GM11168 (cell line): ENCODE data around the gene ASIC2.

Experiments
- in situ Hi-C: fragments of 300-500 bp; cut with MboI; formaldehyde crosslinking; loops from one replicate; pipeline ENCODE4 v1.12.0; 2022; ENCODE audit warnings: low sequenced_read_pairs; ENCODE audit not compliant: unreplicated experiment

ASIC2 gene

DNA sequence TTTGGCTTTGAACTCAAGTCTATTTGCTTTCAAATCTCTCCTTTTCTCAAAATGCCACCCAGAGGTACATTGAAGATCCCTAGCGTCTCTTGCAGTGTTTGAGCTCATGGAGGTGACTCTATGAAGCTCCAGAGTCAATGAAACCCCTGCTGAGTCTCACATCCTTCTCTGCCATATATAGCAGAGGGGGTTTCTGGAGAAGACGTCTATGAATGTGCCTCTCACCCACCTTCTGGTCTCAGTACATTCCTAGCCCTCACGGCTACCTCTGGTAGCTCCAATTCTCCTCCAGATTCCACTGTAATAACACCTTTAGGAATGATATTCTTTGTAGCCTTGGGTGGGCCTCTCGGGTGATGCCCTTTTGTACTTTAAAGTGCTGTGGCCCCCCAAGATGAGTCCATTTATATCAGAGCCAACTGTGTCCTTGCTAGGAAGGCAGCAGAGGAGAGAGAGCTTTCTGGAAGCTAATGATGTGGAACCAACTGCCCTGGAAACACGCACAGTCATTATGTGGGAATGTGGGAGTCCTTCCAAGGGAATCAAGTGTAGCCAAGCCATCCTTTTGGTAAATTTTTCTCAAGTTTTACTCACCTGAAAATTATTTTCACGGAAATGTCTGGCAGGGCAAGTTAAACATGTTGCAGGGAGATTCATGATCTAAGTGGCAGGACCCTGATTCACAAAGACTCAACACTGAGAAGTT lies 123.4 kb downstream of the ASIC2 start:
- in situ Hi-C loops = no loop called here

DNA sequence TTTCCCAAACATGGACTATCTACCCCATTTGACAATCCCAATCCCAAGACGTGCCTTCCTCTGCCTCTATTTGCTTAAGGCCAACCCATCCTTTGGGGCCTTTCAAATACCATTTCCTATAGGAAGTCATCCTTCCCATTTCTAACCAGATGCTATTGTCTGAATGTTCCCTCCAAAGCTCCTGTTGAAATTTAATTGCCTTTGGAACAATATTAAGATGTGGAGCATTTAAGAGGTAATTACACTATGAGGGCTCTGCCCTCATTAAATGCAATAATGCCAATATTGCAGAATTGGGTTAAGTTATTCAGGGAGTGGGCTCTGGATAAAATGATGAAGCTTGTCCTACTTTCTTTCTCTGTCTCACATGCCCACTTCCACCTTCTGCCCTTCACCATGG lies 125.4 kb downstream of the ASIC2 start:
- in situ Hi-C loops = no loop called here

DNA sequence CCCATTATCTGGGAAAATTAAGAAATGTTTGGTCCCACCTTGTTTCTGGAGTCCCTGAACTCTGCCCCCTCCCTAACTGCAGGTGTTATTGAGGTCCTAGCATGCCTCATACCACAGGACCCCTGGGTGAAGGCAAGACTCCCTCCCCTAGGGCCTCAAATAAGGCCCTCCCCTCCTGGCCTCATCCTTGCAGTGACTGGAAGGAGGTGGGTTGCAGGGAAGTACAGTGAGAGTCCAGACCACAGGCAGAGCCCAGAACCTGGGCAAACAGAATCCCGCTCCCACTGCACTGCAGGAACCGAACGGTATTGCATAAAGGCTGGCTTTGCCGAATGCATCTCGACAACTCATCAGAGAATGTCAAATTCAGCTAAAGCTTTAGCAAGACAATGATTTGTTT lies 126.6 kb downstream of the ASIC2 start:
- in situ Hi-C loops = no loop called here

DNA sequence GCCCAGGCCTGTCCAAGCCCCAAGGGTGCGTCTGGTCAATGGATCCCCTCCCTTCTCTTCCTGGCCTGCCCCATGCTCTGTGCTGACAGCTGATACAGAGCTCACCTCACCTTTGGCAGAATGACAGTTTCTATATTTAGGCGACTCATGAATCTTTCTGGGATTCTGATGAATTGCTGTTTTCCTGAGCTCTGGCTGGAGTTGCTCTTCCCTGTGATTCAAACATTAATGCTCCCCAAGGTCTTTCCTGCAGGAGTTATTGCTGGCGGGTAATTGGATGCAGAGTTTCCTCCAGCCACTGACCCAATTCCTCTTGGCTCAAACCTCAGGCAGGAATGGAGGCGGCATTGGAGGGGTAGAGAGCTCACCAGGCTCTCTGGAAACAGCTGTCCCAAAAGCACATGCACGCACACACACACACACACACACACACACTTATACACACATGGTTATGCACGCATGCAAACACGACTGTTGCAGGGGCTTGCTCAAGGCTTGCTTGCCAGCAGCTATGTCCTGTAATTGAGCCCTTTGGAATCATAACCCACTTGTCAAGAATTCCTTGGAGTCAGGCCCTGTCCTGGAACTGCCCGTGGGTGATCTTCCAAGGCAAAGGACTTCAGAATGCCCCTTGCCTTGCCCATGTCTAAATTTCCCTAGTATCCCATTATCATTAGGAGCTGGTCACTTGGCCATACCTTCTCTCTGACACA lies 128.8 kb downstream of the ASIC2 start:
- in situ Hi-C loops = no loop called here

DNA sequence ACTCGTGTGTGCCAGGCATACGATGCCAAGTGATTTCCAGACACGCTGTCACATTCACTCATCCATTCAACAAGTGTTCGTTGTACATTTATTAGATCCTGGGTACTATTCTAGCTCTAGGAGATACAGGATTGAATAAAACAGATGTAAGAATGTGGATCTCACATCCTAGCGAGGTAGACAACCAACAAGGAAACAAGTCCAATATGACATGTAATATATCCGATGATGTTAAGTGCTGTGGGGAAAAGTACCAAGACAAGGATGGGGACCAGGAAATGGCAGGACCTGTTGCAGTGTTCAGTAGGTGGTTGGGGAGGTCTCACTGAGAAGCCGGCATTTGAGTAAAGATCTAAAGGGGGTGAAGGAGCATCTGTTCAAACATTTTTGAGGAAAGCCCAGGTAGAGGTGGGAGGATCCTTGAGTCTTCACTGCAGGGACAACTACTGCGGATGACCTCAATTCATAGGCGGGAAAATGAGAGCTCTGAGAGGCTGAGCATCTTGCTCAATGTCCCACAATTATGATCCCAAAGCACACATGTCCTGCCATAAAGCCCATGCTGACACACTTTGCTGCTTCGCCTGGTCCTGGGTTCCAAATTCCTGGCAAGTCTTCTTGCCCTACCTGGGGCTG lies 129.4 kb downstream of the ASIC2 start:
- in situ Hi-C loops = no loop called here

DNA sequence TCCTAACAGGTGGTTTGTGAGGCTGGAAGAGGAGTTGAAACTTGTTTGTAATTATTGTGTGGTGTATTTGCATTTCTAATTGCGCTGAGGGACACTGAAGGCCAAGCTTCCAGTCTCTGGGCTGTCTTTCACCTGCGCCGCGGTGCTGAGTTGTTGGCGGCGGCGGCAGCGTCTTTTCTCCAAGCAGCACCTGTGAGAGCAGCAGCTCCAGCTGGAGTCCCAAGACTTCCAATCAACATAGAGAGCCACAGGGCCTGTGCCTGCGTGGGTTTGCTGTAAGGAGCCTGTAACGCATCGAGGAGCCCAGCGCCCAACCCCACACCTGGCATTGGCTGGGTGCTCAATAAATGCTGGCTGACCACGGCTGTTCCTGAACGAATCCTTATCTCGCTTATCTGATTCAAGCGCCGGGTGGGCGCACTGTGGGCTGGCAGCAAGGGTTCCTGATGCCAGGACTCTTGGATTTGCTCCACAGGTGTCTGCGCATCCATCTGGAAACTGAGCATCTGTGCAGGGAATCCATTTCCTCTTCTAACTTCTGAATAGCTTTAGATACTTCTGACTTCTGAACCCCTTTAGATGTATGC lies 138.1 kb downstream of the ASIC2 start:
- in situ Hi-C loops = no loop called here

DNA sequence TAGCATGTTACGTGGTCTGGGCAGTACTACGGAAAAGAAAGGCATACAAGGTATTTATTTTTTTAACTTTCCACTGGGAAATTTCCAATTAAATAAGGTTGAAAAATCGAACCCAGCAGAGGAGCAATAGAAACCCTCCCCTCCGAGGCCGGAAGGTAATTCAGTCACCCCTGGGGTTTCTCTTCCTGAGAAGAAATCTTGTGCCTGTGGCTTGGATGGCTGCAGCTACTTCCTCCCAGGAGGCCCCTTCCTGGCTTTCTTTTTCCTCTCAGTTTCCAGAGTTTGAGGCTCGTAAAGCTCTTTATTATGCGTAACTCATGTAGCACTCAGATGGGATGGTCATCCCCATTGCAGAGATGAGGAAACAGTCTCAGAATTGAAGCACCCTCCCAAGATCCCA lies 140.3 kb downstream of the ASIC2 start:
- in situ Hi-C loops = no loop called here

DNA sequence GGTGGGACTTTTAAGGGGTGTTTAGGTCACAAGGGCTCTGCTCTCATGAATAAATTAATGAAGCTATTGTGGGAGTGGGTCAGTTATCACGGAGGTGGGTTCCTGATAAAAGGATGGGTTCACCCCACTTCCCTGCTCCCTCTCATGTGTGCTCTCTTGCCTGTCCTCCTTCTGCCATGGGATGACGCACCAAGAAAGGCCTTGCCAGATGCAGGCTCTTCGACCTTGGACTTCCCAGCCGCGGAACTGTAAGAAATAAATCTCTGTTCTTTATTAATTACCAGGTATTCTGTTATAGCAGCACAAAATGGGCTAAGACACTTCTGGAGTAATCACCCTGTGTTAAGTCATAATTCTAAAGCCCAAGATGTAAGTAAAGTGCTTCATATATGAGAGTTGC lies 141.5 kb downstream of the ASIC2 start:
- in situ Hi-C loops = no loop called here

DNA sequence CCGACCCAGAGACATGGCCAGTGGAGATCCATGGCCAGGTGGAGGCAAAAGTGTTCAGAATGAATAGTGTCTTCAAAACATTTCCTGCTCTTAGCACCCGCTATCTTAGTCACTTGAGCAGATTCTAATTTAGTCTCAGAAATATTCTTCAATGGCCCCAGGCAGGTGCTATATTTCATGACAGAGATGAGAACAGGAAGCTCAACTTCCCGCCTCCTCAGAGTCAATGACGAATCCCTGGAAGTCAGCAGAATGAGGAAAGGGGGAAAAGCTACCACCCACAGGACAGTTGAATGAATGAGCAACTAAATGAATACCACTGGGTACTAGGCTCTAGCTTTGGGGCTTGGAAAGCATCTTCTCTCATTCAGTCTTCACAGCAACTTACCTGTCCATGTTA lies 147.2 kb downstream of the ASIC2 start:
- in situ Hi-C loops = no loop called here

DNA sequence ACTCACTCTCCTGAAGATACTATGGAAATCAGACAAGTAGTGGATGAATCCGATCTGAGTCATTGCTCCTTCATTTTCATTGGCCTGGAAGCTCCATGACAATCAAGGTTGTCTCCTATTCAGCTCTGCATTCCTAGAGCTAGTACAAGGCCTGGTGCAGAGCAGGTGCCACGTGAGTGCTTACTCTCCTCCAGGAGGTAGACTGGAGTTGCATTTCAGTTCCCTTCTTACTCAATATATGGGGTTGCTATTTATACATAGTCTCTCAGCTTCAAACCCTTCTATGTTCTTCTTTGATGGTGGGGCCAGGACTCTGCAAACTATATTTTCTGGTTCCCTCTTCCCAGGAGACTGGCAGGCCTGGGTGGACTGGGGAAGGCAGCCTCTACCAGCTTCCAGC lies 148.3 kb downstream of the ASIC2 start:
- in situ Hi-C loops = no loop called here

DNA sequence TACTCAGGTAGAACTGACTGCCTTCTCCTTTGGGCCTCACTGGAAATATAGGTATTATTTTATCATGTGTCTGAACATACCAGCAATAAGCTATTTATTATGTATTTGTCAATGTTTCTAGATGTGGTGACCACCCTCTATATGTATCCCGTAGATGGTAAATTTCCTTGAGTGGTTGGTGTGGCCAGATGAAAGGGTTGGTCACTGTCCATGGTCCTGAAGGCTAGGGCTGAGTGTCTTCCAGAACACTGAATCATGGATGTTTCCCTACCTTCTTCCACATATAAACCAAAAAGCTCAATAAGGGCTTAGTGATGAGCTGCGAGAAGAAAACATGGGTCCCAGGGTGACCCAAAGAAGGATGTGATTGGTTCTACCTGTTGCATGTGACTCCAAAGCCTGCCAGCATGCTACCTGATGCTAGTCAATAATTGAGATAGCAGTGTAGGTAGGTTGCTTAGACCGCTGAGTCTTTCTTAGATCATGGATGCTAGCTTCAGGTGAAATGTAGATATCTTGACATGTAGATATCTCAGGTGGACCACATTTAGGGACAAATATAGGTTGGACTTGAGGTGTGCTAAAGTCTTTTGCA lies 150.3 kb downstream of the ASIC2 start:
- in situ Hi-C loops = no loop called here

DNA sequence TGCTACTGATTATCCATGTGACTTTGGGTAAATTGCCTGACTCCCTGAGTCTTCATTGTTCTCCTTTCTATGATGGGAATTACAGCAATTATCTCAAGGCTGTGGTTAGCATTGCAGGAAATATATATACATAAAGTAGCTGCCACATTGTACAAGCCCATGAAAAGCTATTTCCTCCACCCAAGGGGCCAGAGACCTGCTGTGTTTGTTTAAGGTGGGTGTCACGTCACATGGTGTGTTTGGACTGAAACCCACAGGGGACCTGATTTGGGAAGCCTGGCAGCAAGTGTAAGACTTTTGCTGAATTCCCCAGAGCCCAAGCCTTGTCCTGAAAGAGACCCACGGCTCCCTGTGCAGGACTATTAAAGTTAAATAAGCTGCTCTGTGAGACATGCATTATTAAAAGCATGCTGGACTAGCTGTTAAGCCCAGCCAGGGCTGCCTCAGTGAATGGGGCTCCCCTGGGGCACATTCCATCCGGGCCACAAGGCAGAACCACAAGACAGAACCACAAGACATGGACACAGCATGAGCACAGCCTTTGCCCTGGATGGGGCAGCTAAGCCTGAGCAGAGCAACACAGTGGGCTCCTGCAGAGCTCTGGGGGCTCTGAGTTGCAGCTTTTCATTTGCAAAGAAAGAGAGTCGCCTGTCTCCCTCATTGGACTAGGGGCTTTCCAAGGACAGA lies 152.5 kb downstream of the ASIC2 start:
- in situ Hi-C loops = no loop called here

DNA sequence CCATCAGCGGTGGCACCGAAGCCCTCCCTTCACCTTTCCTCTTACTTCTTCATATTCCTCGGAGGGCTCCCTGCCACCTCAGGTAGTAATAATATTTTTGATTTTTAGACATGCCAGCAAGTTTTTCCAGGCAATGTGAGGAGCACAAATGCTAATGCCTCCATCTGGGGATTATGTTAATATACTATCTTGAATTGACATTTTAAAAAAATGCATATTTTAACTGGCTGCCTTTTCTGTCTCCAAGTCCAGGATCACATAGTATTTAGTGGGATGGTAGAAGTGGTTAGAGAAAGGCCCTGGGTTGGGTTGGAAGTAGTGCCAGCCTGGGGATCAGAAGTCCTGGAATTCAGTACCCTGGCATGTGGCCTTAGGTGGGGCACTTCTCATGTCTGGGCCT lies 154.5 kb downstream of the ASIC2 start:
- in situ Hi-C loops = no loop called here

DNA sequence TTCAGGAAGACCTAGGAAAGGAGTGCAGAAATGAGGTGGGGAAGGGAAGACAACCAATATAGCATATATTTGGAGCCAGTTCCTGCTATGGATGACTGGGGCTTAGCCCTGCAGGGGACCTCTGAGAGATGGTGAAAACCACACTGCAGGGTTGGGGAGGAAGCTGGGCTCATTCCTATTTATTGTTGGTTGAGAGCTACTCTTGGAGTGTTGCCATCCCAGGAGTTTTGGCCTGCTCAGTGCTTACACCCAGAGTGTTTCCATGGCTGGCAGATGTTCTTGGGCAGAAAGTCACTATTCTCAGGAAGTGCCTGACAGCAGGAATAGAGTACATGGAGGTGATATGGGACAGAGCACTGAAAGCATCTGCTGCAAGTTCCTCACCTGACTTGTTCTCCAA lies 155.7 kb downstream of the ASIC2 start:
- in situ Hi-C loops = no loop called here

DNA sequence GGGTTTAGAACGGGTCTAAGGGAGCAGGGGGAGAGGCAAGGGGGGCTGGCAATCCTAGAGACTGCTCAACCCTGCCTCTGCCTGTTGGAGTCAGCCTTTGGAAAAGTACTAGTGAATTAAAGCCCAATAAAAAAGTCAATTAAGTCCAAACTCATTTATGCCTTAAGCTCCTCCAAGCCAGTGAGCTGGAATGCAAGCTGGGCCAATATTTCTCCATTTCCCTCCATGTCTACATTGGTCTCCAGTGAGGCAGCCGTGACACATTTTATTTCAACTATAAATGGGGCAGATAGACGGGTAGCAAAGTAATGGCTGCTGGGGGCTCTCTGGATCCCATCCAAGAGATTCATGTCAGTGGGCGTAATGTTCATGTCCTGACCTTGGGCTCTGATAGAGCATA lies 157.4 kb downstream of the ASIC2 start:
- in situ Hi-C loops = no loop called here

DNA sequence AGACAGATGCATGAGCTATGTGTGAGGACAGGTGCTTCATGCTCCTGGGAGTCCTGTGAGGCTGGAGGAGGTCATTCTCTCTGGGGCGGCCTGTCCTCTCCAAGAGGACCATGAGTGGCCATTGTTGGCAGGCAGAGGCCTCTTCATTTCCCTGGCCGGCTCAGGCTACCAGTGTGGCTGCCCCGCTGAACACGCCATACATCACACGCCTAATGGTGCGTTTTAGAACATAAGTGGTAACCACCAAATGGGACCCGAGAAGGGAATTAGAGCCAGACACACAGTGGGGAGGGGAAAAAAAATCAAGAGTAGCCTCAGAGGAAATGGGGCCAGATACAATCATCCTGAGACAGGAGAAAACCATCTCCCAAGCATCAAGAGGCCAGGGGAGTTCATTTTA lies 161.5 kb downstream of the ASIC2 start:
- in situ Hi-C loops = no loop called here

DNA sequence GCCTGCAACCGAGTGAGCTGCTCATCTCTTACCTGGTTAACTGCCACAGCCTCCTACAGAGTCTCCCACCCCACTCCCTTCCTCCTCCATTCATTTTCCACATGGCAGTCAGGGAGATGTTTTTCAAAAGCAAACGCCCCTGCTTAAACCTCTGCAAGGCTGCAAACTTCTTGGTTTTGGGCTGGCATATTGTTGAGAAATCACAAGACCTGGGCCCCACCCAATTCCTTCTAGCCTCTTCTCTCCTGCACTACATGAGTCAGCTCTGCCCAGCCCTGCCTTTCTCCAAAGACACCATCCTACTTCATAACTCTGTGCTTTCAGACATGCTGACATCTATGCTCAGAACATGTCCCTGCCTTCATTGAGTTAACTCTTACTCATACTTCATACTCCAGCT lies 165.4 kb downstream of the ASIC2 start:
- in situ Hi-C loops = no loop called here

DNA sequence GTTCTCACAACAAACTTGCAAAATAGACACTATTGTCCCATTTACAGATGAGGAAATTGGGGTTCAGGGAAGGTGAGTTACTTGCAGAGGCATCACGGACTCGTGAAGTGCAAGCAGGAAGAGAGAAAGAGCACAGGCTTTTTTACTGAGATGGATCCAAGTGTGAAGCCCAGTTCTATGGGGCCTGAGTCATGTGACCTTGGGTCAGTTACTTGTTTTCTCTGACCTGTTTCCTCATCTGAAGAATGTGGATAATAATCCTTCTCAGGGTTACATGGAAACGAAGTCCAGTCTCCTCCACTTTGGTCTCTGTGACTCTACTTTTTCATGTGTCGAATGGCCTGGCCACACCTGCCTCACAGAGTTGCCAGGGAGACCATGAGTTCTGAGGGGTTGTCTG lies 167.0 kb downstream of the ASIC2 start:
- in situ Hi-C loops = no loop called here

DNA sequence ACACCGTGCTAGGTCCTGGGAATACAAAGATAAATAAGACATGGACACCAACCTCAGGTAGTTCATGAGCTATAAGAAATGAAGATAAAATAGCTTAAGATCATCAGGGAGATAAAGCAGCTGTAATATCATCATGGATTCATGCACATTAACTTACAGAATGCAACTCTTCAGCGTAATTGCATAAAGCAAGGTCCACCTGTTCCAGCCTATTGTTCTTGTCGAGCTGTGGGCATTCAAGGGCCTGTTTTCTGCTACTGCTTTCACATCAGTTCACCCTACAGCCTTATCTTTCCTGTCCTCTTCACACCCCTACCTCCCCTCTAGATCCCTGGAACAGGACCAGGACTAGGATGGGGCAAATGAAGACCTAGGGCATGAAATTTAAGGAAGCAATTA lies 167.5 kb downstream of the ASIC2 start:
- in situ Hi-C loops = no loop called here

DNA sequence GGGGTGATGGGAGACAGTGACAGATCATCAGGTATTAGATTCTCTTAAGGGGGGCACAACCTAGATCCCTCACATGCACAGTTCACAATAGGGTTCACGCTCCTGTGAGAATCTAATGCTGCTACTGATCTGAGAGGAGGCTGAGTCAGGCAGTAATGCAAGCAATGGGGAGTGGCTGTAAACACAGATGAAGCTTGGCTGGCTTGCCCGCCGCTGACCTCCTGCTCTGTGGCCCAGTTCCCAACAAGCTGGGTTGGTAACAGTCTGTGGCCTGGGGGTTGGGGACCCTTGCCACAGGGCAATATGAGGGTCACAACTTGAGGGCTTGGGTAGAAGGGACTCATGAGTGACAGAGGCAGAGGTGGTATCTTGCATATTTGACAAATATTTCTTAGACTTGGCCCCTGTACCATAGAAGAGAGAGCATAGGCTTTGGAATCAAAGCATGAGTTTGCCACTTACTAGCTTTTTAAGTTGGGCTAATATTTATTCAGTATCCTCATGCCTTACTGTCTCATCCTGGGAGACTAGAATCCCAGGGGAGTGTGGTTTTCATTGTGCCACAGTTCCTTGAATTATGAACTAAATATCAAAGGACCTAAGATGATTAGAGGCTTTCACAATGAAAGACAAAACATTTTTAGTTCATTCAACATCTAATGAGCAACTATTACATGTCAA lies 168.1 kb downstream of the ASIC2 start:
- in situ Hi-C loops = no loop called here
